NCI-H524 treated with DMSO at 0.1 percent for 48 hours (cell line): ENCODE results near the gene C4BPA.

Source experiments
- DNase-seq: peaks from one replicate; lab custom pipeline; 2025; lab: John Stamatoyannopoulos, UW

The C4BPA gene

DNA sequence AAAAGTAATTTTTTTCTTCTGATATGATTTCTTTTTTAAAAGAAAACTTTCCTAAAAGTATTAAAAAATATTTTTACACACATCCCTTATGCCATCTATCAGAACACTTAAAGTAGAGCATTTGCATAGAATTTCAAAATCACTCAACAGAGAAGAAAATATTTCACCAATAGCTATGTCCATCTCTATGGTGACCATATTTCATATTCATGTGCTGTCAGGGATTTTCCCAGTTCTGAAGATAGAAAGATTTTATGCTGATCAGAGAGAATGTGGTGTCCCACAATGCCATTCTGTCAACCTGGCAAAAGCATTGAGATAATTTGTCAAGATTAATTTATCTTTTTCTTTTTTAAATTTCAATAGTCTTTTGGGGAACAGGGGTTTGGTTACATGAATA lies 87.0 kb downstream of the C4BPA start:
- DNase-seq, result no peak

DNA sequence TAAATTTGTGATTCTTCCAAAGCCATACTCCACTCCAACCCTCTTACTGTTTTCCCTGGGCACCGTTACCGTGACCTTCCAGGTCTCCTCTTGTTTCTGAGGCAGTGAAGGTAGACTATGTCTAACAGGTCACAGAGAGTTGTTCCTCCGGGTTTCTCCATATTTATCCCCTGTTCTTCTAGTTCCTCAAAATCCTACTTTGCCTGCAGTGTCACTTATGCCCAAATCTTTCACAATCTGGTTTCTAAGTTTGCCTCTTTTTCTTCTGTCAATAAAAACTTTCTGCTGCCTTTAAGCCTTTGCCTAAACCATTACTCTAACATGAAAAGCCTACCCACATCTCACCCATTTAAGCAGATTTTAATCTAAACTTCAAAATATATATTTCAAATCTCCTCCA lies 87.7 kb downstream of the C4BPA start:
- no peak for DNase-seq

DNA sequence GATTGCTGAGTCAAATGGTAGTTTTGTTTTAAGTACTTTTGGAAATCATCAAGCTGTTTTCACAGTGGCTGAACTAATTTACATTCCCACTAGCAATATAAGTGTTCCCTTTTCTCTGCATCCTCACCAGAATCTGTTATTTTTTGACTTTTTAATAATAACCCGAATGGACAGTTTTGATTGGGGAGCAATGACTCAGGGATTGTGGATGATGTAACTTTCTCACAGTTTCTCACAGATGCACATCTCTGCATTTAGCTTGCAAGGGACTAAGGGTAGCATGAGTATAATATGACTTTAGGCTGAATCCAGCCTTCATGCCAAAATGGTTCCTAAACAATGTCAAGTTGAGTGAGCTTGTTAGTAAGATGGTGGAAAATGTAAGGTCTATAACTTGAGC lies 90.2 kb downstream of the C4BPA start:
- DNase-seq, result no peak
